GM19438 (cell line): ENCODE measurements around the gene PTPN5.
"Not testable (repeated sequence)": the region's sequence is repeated elsewhere in the genome, so short reads cannot be mapped to it uniquely, and the experiment has no call there.

ENCODE experiments used
- ATAC-seq: cut with Tn5 transposase; IDR thresholded peaks from one replicate; pipeline ENCODE4 v1.9.1; 2021; ENCODE audit warnings: low read depth; ENCODE audit not compliant: unreplicated experiment

The PTPN5 gene

DNA sequence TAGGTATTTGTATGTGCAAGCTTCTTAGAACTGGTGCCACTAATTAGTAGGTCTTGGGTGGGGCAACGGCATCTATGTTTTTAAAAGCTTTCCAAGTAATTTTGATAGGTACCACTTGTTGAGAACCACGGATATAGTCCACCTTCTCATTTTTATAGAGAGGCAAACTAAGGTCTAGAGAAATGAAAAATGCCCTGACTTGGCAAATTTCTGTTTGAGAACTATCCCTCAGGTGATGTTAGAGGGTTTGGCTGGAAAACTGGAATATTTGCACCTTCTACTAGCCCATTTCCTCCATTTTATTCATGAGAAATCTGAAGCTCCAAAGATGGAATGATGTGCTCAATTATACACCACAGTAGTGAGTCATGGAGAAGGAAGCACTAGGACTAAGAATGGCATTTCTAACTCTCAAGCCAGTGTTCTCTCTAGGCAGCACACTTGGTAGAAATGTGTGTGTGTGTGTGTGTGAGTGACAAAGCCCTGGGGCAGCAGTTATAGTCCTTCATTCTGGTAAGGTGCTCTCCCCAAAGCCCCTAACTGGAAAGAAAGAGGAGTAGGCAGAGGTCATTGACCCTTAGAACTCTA, 94.9 kb downstream of the PTPN5 start:
- no peak for ATAC-seq

DNA sequence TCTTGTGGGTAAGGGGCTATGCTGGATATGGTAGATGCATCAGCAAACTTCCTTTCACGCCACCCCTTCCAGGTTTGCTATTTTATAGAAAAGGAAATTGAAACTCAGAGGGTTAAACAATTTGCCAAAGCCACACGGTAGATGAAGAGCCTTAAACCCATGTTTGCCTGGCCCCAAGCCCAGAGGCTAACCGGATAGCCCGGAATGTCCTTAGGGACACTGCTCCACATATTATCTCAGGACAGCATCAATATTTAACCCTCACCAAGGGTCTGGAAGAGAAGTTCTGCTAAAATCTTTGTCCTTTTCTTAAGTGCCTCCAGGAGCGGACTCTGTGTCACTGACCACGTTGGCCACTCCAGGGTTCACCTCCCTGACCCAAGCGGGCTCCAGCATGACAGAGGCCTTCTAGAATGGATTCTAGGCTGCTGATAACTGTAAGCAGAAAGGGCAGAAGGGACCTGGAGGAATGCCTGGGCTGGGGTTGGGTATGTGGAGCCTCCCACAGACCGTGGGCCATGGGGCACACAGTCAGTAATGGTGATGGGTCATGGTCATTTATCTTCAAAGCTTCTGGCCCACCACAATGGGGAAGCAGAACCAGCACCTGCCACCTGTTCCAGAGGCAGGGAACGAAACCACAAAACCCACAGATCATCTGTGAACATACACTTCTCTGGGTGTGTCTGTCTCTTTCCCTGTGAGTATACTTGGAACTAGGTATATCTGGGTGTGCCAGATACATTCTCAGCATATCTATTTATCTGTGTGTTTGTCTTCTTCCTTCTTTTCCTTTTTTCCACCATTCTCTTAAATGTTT, 98.4 kb downstream of the PTPN5 start:
- no peak for ATAC-seq

DNA sequence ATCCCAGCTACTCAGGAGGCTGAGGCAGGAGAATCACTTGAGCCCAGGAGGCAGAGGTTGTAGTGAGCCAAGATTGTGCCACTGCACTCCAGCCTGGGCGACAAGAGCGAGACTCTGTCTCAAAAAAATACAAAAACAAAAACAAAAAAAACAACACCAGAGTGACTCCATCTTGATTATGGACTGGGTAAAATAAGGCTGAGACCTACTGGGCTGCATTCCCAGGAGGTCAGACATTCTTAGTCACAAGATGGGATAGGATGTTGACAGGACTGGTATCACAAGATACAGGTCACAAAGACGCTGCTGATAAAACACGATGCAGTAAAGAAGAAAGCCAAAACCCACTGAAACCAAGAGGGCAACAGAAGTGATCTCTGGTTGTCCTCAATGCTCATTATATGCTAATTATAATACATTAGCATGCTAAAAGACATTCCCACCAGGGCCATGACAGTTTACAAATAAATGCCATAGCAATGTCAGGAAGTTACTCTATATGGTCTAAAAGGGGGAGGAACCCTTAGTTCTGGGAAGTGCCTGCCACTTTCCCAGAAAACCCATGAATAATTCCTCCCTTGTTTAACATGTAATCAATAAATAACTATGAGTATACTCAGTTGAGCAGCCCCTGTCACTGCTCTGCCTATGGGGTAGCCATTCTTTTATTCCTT, 100.0 kb downstream of the PTPN5 start:
- not testable (repeated sequence) for ATAC-seq

DNA sequence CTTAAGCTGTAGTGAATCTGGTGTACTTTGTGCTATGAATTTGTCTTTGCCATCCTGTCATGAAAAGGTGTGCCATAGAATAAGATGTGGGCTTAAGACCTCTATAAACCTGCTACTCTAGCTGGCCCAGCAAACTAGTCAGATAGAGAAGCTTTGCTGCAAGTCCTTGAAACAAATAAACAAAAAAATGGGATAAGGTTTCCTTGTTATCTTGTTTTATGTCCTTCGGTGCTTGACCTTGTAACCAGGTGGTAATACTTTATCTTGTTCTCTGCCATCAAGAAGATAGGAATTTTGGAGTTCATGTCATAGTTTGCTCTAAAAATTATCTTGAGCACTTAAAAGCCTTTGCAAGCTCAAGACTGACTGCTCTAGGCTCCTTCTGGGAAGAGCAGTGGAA, 107.3 kb downstream of the PTPN5 start:
- no peak for ATAC-seq

DNA sequence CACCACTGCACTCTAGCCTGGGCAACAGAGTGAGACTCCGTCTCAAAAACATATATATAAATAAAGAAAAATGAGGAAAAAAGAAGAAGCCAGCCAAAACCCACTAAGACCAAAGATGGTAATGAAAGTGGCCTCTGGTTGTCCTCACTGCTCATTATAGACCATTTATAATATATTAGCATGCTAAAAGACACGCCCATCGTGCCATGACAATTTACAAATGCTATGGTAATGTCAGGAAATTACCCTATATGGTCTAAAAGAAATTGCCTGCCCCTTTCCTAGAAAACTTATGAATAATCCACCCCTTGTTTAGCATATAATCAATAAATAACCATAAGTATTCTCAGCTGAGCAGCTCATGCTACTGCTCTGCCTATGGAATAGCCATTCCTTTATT, 109.1 kb downstream of the PTPN5 start:
- ATAC-seq, result no peak

DNA sequence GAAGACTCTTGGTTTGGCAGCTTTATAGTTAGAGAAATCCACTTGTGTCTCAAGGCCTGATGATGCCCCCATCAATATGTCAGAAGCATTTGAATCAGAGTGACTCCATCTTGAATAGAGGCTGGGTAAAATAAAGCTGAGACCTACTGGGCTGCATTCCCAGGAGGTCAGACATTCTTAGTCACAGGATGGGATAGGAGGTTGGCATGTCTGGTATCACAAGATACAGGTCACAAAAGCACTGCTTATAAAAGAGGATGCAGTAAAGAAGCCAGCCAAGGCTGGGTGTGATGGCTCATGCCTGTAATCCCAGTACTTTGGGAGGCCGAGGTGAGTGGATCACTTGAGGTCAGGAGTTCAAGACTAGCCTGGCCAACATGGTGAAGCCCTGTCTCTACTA, 109.6 kb downstream of the PTPN5 start:
- not testable (repeated sequence) for ATAC-seq
